HG03060 (cell line): ENCODE measurements around the gene RNF213.
"Not testable (repeated sequence)": the region's sequence is repeated elsewhere in the genome, so short reads cannot be mapped to it uniquely, and the experiment has no call there.

ENCODE experiments used
- ATAC-seq: cut with Tn5 transposase; IDR thresholded peaks from one replicate; pipeline ENCODE4 v1.9.1; 2021; ENCODE audit warnings: low read depth, moderate number of reproducible peaks; ENCODE audit not compliant: unreplicated experiment

Gene RNF213

GRCh38 chr17:80407917-80408316 is 147.3 kb downstream of the RNF213 start:
- ATAC-seq, result not testable (repeated sequence)

GRCh38 chr17:80408872-80409271 is 148.2 kb downstream of the RNF213 start:
- no peak for ATAC-seq

DNA sequence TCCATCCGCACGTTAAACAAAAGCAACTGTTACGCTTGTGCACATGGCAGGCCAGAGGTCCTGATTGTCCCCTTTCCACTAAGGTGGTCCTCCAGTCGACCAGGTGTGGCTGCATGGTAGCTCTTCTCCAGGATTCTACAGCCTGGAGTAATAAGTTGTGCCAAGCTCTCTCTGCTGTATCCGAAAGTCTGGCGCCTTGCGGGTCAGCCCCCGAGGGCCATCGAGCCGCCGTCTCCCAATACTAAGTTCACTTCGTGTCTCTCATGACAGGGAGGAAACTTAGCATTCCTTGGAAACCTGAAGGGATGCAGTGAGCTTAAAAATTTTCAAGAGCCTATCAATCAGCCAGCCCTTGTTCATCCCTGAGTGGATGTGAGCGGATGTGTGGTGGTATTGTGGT is 149.0 kb downstream of the RNF213 start:
- no peak for ATAC-seq

- ATAC-seq, result not testable (repeated sequence)
These were observed 149.9 kb downstream of the RNF213 start for GRCh38 chr17:80410441-80411087.

GRCh38 chr17:80413771-80414507 is 153.3 kb downstream of the RNF213 start:
- ATAC-seq, result no peak

DNA sequence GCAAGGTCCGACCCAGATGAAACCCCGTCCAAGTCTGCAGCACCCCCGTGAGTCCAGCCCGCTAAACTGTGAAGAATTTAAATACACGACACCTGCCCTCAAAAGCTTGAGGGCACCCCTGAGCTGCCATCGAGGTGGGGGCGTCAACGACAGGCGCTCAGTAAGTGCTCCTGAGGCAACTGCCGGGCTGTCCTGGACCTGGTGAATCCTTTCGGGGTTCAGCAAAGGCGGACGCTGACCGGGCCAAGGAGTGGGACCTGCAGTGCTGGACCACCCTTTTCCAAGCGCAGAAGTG is 153.8 kb downstream of the RNF213 start:
- no peak for ATAC-seq

DNA sequence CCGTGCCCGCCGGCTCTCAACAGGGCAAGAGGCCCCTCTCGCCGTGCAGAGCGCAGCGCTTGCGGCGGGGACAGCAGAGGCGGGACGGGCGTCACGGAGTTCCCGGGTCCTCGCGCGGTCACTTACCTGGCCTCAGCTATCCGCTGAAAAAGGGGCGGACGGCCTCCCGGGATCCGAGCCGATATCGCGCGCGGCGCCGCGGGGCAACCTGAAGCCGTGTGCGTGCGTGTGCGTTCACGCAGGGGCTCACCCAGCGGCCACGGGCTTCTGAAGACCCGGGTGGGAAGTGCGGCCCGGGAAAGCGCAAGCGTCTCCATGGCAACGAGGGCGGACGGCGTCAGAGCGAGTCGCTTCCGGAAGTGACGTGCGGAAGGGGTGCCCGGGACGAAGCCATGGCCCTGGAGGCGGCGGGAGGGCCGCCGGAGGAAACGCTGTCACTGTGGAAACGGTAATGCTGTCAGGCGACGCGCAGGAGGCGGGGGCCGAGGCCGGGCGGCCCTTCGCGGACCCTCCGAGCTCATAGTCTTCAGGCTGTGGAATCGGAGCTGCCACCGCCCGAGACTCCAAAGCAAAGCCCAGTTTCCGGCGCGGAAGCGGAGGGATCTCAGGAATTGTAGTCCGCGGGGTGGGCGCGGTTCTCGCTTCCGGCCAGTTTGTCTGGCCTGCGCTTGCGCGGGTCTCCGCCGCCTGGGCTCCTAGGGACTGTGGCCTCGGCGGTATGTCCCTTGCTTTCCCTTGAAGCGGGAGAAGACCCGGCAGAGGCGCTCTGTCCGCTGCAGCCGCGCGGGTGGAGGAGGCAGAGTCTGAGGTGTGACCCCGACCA is 154.4 kb downstream of the RNF213 start, which contains the start of gene ENDOV:
Gene ENDOV, plus strand, starts transcription at position 365 of the 823 bp plus-strand sequence. Its CDS starts 28 bp downstream, at position 393.
- no peak for ATAC-seq

DNA sequence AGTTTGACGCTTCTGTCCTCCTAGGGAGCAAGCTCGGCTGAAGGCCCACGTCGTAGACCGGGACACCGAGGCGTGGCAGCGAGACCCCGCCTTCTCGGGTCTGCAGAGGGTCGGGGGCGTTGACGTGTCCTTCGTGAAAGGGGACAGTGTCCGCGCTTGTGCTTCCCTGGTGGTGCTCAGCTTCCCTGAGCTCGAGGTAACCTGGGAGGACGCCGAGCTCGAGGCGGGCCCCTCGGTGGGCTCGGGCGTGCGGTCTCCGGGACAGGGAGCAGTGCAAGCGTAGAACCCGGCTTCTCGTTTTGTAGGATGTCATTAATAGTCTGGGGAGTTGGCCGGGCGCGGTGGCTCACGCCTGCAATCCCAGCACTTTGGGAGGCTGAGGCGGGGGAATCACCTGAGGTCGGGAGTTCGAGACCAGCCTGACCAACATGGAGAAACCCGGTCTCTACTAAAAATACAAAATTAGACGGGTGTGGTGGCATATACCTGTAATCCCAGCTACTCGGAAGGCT is 155.0 kb downstream of the RNF213 start:
- ATAC-seq, result no peak

- ATAC-seq, result no peak
These were observed 155.7 kb downstream of the RNF213 start for GRCh38 chr17:80416260-80416939.

DNA sequence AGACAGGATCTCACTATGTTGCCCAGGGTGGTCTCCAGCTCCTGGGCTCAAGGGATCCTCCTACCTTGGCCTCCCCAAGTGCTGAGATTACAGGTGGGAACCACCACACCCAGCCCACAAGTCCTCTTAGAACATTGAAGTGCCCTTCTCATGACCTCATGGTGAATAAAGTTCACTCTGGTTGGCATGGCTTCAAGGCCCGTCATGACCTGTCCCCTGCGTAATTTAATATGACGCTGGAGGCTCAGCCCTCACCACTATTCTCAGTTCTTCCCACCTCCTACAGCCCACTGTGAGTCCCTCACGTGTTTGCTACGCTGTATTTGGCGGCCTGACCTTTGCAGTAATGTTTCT is 156.3 kb downstream of the RNF213 start:
- no peak for ATAC-seq

GRCh38 chr17:80418589-80418988 is 157.9 kb downstream of the RNF213 start:
- no peak for ATAC-seq

DNA sequence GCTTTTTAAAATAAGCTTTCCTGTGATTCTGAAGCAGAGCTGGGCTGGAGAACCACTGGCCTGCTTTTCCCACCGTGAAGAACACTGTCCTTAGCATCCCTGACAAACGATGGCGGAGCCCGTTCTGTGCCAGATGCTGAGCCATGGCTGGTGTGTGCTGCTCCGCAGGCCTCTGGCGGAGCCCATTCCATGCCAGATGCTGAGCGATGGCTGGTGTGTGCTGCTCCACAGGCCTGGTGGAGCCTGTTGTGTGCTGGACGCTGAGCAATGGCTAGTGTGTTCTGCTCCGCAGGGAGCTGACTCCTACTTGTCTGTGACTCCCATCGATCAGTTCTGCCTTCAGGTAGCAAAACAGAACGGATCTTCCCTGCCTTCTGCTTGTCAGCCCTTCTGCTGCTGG is 158.6 kb downstream of the RNF213 start:
- ATAC-seq, result no peak

DNA sequence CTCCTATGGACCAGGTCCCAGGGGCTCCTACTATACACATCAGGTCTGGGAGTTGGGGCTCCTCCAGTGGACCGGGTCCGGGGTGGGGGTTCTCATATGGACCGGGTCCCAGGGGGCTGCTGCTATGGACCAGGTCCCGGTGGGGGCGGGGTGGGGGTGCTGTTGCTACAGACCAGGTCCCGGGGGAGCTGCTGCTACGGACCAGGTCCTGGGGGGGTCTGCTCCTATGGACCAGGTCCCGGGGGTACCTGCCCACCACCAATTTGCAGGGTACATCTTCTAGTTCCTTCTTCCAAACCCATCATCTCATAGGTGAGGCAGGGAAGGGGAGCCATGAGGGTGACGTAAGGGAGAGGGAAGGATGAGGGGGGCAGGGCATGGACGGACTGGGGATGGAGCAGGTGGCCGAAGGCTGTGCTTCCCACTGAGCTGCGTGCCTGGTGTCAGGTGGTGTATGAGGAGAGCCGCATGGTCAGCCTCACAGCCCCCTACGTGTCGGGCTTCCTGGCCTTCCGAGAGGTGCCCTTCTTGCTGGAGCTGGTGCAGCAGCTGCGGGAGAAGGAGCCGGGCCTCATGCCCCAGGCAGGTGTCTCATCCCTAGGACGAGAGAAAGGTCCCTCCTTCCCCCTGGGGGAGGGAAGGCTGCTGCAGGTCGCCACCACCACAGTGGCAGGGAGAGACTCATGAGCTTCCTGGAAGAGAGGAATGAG is 160.9 kb downstream of the RNF213 start:
- ATAC-seq, result no peak

DNA sequence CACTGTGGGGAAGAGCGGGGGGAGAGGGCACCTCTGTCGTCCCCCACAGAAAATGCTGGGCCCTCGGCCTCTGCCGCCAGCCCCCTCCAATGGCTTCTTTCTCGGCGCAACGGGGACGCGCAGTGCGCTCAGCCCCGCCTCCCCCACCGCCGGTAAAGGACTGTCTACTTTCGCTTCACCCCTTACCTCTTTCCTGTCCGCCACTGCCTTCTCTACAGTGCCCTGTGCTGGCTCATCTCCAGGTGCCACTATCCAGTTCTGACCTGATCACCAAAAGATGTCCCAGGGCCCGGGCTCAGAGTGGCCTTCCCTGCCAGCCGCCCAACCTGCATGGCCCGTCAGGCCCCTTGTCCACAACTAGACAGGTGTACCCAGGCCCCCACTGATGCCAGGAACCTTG is 161.6 kb downstream of the RNF213 start:
- ATAC-seq, result no peak

- no peak for ATAC-seq
These were observed 162.3 kb downstream of the RNF213 start for GRCh38 chr17:80422981-80423380.

DNA sequence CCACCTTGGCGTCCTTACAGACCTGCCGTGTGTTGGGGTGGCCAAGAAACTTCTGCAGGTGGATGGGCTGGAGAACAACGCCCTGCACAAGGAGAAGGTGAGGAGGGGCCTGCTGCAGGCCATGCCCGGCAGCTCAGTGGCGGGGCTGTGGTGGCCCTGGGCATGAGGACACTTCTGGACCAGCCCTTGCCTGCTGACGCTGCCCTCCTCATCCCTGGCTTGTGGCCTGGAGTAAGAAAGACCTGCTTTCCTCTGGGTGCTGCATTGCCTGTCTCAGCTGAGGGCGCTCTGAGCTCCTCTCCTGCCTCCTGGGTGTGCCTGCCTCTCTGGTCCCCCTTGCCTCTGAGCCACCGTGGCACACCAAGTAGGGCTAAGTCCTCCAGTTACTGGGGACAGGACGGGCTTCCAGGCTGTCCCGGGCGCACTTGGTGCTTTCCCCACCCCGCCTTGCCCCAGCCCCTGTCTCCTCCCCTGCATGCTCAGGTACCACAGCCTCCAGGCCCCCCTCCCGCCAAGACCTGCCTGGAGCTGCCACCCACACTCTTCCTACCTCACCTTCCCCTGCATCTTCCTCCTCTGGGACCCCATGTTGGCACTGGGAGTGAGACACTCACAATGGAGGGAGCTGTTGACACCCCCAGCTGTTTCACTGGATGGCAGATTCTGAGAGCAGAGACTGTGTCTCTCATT is 163.0 kb downstream of the RNF213 start:
- ATAC-seq, result no peak

GRCh38 chr17:80424261-80424660 is 163.6 kb downstream of the RNF213 start:
- no peak for ATAC-seq

GRCh38 chr17:80424878-80425765 is 164.5 kb downstream of the RNF213 start:
- no peak for ATAC-seq
